Kidney tubule cell (primary cell): ENCODE measurements around the gene THPO.

Source experiments
- DNase-seq: peaks from one replicate; pipeline ENCODE4 v3.0.0-alpha.2; 2018; ENCODE audit warnings: low spot score

Gene THPO

DNA sequence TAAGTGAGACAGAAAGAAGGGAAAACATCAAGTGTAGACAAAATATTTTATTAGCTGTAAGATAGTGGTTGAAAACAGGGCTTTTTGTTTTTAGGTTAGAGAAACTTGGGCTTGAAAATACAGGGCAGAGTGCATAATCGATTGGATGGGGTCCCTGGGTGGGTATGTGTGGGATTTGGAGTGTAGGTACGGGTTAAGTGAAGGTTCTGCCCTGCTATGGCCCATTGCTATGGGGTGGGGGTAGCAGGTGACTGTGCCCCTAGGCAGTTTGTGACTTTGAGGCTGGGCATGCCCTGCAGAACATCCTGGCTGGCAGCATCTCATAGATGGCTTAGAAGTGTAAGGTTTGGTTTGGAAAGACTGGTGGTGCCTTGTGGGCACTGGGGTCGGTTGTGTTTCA, 44.3 kb downstream of the THPO start:
- DNase-seq, result no peak

DNA sequence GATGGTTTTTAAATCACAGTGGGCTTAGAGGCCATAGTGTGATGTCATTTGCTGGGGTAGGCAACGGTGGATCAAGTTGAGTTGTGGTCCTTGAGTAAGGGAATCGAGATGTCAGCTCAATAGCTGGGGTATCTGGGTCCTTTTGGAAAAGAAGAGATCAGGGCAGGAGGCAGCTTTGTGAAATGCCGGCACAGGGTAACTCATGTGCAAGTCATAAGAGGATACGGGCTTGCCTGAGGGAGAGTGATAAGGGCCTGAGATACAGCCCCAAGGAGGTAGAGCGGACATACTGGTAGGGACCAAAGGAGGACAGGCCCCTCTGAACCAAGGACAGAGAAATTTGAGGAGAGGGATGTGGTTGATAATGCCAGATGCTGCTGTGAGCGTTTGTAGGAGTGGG, 44.8 kb downstream of the THPO start:
- no peak for DNase-seq

DNA sequence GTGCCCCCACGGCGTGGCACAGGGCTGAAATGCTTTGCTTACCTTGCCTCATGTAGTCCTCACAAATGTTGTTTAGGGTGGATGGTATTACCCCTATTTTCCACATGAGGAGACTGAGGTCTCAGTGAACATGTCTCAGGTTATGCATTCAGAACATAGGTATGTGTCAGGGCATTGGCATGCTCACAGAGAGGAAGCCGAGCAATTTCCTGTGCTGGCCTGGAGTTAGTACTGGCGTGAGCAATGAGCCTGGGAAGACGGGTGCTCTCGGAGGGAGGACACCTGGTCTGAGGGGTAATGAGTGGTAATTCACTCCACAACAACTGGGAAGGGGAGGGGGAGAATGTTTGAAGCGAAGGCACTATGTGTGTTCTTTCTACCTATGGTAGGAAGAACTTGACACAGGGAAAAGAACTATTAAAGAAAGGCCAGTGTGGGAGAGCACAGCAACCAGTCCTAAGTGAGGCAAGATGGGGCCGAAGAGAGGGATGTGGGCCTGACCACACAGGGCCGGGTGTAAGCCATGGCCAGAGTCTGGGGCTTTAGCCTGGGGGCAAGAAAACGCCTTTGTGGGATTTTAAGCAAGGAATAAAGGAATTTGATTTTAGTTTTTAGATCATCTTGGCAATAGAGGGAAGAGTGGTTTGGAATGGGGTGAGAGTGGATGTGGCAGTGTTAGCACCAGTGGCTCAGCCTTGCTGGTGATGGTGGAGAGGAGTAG, 45.5 kb downstream of the THPO start:
- DNase-seq, result peak; percentile 95

DNA sequence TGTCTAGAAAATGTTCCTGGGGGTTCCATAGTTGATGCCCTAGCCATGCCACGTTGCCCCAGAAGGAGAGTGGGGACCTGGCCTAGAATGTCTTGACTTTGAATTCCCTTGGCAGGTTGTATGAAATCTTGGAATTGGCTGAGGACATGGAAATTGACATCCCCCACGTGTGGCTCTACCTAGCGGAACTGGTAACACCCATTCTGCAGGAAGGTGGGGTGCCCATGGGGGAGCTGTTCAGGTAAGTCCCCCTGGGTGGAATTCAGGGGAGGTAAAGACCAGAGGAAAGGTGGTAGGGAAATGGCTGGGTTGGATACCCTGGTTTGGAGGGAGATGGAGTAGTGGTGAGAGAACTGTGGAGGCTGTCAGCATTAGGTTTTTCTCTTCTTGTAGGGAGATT, 49.5 kb downstream of the THPO start:
- DNase-seq, result no peak

DNA sequence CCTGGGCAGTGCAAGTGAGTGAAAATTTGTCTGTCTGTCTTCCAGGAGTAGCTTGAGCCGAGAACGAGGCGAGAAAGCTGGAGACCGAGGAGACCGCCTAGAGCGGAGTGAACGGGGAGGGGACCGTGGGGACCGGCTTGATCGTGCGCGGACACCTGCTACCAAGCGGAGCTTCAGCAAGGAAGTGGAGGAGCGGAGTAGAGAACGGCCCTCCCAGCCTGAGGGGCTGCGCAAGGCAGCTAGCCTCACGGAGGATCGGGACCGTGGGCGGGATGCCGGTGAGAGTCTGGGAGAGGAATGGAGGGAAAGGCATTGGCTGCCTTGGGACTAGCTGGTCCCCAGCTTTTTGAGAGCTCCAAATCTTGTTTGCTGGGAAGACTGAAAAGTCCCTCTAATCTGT, 50.8 kb downstream of the THPO start:
- no peak for DNase-seq

DNA sequence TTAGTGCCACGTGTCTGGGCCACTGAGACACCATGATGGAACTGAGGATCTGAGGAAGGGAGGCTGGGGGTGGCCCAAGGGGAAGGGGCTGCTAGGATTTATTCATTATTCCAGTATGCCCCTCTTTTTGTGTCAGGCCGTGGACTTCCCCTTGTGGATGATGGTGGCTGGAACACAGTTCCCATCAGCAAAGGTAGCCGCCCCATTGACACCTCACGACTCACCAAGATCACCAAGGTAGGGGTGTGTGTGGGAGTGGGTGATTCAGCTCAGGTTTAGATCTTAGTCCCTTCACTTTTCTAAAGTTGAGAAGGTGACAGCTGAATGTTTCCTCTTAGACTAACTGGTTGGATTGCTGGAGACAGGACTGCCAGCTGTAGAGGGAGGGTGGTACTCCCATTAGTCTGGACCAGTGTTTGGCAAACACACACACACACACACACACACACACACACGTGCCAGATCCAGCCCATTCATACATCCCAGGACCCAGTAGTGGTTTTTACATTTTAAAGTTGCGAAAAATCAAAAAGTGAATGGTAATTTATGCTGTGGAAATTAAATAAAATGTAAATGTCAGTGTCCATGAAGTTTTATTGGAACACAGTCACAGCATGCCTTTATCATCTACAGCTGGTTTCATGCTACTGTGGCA, 52.2 kb downstream of the THPO start:
- DNase-seq, result peak; percentile 54

DNA sequence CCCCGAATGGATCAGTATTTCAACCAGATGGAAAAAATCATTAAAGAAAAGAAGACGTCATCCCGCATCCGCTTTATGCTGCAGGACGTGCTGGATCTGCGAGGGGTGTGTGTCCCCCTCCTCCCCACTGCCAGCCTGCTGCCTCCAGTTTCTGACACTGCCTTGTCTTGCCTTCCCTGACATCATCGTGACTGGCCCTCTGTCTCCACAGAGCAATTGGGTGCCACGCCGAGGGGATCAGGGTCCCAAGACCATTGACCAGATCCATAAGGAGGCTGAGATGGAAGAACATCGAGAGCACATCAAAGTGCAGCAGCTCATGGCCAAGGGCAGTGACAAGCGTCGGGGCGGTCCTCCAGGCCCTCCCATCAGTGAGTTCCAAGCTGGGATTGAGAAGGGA, 52.7 kb downstream of the THPO start:
- DNase-seq, result no peak

DNA sequence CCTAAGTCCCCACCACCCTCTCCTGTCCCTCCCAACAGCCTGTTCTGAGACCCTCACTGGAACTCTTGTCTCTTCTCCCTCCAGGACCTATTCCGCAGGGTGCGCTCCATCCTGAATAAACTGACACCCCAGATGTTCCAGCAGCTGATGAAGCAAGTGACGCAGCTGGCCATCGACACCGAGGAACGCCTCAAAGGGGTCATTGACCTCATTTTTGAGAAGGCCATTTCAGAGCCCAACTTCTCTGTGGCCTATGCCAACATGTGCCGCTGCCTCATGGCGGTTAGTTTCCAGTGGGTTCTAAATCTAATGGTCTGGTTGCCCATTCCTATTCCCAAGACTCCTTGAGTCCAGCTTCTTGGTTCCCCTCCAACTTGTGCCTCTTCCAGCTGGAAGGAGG, 54.3 kb downstream of the THPO start:
- DNase-seq, result no peak

DNA sequence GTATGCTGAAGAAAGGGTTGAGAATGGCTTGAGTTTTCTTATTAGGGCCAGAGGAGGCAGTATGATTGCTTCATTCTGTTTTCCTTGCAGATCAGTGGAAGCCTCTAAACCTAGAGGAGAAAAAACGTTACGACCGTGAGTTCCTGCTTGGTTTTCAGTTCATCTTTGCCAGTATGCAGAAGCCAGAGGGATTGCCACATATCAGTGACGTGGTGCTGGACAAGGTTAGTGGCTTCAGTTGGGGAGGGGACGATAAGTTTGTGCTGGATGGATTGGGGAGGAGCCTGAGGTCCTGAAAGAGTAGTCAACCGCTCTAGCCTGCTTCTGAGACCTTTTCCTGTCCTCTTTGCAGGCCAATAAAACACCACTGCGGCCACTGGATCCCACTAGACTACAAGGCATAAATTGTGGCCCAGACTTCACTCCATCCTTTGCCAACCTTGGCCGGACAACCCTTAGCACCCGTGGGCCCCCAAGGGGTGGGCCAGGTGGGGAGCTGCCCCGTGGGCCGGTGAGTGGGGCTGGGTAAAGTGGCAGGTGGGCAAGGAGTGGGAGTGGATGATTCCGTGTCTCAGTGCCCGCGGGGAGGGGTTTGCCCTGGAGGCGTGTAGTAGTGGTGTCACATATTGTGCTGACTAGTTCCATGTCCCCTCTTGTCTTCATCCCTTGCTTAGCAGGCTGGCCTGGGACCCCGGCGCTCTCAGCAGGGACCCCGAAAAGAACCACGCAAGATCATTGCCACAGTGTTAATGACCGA, 55.1 kb downstream of the THPO start:
- no peak for DNase-seq
